Gastroesophageal sphincter (tissue), 3 donors: ENCODE data around the gene NPHP4.

Source experiments
- CTCF ChIP-seq, 4 experiments: fragments of 200-600 bp in 2 of 4; fragments of 450-650 bp in 2 of 4; sonication (generic) in 1 of 4; IDR thresholded peaks; one replicate each; pipeline ENCODE4 v1.5.1; 2017 to 2019; ENCODE audit warnings: antibody characterized with exemption in 4 of 4, mild to moderate bottlenecking in 2 of 4, moderate library complexity in 2 of 4
- POLR2A ChIP-seq, 2 donors: fragments of 450-650 bp; IDR thresholded peaks; one replicate each; pipeline ENCODE4 v1.6.1; 2017; ENCODE audit warnings: antibody characterized with exemption in 2 of 2, mild to moderate bottlenecking in 2 of 2, moderate library complexity in 1 of 2

GRCh38 chr1:5855196-5855897 lies 136.9 kb downstream of the NPHP4 start:
- TF ChIP-seq CTCF (IDR thresholded peaks at IDR 0.05) (no peak), POLR2A (IDR thresholded peaks at IDR 0.05) (no peak)
